Measurements from ENCODE around the gene UBXN7.
"Not testable (repeated sequence)": the region's sequence is repeated elsewhere in the genome, so short reads cannot be mapped to it uniquely, and the experiment has no call there.

UBXN7 gene

GRCh38 chr3:196317687-196318467, 114.3 kb downstream of the UBXN7 start, which contains the start of gene DYNLT2B:
DYNLT2B (minus strand) TSS chr3:196318240; CDS start chr3:196318152, 88 bp downstream.
- DNase-seq = peak; percentile 47 to 91 (median 84)

GRCh38 chr3:196316799-196317686, 115.2 kb downstream of the UBXN7 start:
- not testable (repeated sequence) for DNase-seq

GRCh38 chr3:196315821-196316220, 116.4 kb downstream of the UBXN7 start:
- no peak for DNase-seq

- no peak for DNase-seq
Measured at GRCh38 chr3:196314597-196314996, 117.6 kb downstream of the UBXN7 start.

GRCh38 chr3:196314086-196314485, 118.1 kb downstream of the UBXN7 start:
- DNase-seq = not testable (repeated sequence)

GRCh38 chr3:196302960-196303359, 129.3 kb downstream of the UBXN7 start:
- DNase-seq = not testable (repeated sequence)

- not testable (repeated sequence) for DNase-seq
Measured at GRCh38 chr3:196302551-196302950, 129.7 kb downstream of the UBXN7 start.

- DNase-seq = no peak
Measured at GRCh38 chr3:196298521-196298920, 133.7 kb downstream of the UBXN7 start.

All from anterior cingulate cortex (tissue), 58 donors.